Measurements from ENCODE around the gene CLNK. TPM values are rescaled to one million over a fixed set of nuclear protein-coding genes. Genes with fewer than 3 reads are reported as not detected.

The CLNK gene
- total RNA-seq, 4 donors from 2014 or later, result under 0.01 to 0.73 TPM; not detected in 2

- Histone ChIP-seq H3K9me3 (no peaks in the 10 kb centered on the region), H3K4me3 (no peak overlapping the region), H3K36me3 (no peaks in the 10 kb centered on the region), H3K27ac (no peak overlapping the region), H3K27me3 (no peaks in the 10 kb centered on the region), H3K4me1 (no peaks in the 10 kb centered on the region)
- TF ChIP-seq POLR2A (IDR thresholded peaks at IDR 0.05) (no peak), POLR2AphosphoS5 (IDR thresholded peaks at IDR 0.05) (no peak), CTCF (IDR thresholded peaks at IDR 0.05) (no peak), EP300 (IDR thresholded peaks at IDR 0.05) (no peak)
- ATAC-seq, result no peak
- 76 to 93% methylated on average over 4 to 5 of the region's 5 CpGs for WGBS, 2 donors (ENCODE audit: low coverage in 1 of 2)
Measured at GRCh38 chr4:10606483-10607155, 77.9 kb downstream of the CLNK start.

GRCh38 chr4:10605746-10606482 lies 78.7 kb downstream of the CLNK start:
- Histone ChIP-seq H3K4me1 (no peaks in the 10 kb centered on the region), H3K4me3 (no peak overlapping the region), H3K27me3 (no peaks in the 10 kb centered on the region), H3K27ac (no peak overlapping the region), H3K36me3 (no peaks in the 10 kb centered on the region), H3K9me3 (no peaks in the 10 kb centered on the region)
- ATAC-seq, result no peak
- WGBS, 2 donors (ENCODE audit: low coverage in 1 of 2), result 75 to 88% methylated on average over 5 of the region's 5 CpGs
- TF ChIP-seq EP300 (IDR thresholded peaks at IDR 0.05), result no peak
- no peak for TF ChIP-seq CTCF (IDR thresholded peaks at IDR 0.05)
- no peak for TF ChIP-seq POLR2A (IDR thresholded peaks at IDR 0.05)
- TF ChIP-seq POLR2AphosphoS5 (IDR thresholded peaks at IDR 0.05), result no peak

- WGBS, 2 donors (ENCODE audit: low coverage in 1 of 2), result 83 to 95% methylated on average over 10 of the region's 10 CpGs
- no peak for ATAC-seq
- no peak for TF ChIP-seq CTCF (IDR thresholded peaks at IDR 0.05)
- TF ChIP-seq EP300 (IDR thresholded peaks at IDR 0.05), result no peak
- TF ChIP-seq POLR2AphosphoS5 (IDR thresholded peaks at IDR 0.05), result no peak
- no peak for TF ChIP-seq POLR2A (IDR thresholded peaks at IDR 0.05)
- Histone ChIP-seq H3K27ac (no peak overlapping the region), H3K4me3 (no peak overlapping the region), H3K9me3 (no peaks in the 10 kb centered on the region), H3K27me3 (no peaks in the 10 kb centered on the region), H3K4me1 (no peaks in the 10 kb centered on the region), H3K36me3 (no peaks in the 10 kb centered on the region)
Measured at GRCh38 chr4:10605031-10605430, 79.5 kb downstream of the CLNK start.

GRCh38 chr4:10599574-10599973 lies 85.0 kb downstream of the CLNK start:
- 76 to 87% methylated on average over 4 of the region's 4 CpGs for WGBS, 2 donors (ENCODE audit: low coverage in 1 of 2)
- H3K27ac ChIP-seq, result no peak overlapping the region
- no peaks in the 10 kb centered on the region for H3K4me1 ChIP-seq
- TF ChIP-seq POLR2AphosphoS5 (IDR thresholded peaks at IDR 0.05) (no peak), CTCF (IDR thresholded peaks at IDR 0.05) (no peak), POLR2A (IDR thresholded peaks at IDR 0.05) (no peak), EP300 (IDR thresholded peaks at IDR 0.05) (no peak)
- H3K4me3 ChIP-seq, result no peak overlapping the region
- H3K36me3 ChIP-seq, result no peaks in the 10 kb centered on the region
- H3K27me3 ChIP-seq, result no peaks in the 10 kb centered on the region
- ATAC-seq, result no peak
- no peaks in the 10 kb centered on the region for H3K9me3 ChIP-seq

GRCh38 chr4:10598829-10599228 lies 85.7 kb downstream of the CLNK start:
- H3K9me3 ChIP-seq, result no peaks in the 10 kb centered on the region
- H3K36me3 ChIP-seq, result no peaks in the 10 kb centered on the region
- H3K4me3 ChIP-seq, result no peak overlapping the region
- WGBS, 2 donors (ENCODE audit: low coverage in 1 of 2), result 74 to 83% methylated on average over 3 to 6 of the region's 6 CpGs
- H3K4me1 ChIP-seq, result no peaks in the 10 kb centered on the region
- H3K27me3 ChIP-seq, result no peaks in the 10 kb centered on the region
- ATAC-seq, result no peak
- no peak for TF ChIP-seq EP300 (IDR thresholded peaks at IDR 0.05)
- no peak for TF ChIP-seq POLR2AphosphoS5 (IDR thresholded peaks at IDR 0.05)
- TF ChIP-seq POLR2A (IDR thresholded peaks at IDR 0.05), result no peak
- no peak overlapping the region for H3K27ac ChIP-seq
